ENCODE data around the gene SH3PXD2A. TPM values are rescaled to one million over a fixed set of nuclear protein-coding genes. Genes with fewer than 3 reads are reported as not detected.

The SH3PXD2A gene
- total and polyA plus RNA-seq, 2 of the 4 experiments (the other 2 are of a cell fraction): 6.3 to 23.0 TPM

- in situ Hi-C loops (cut with MboI; ENCODE audit: low sequenced_read_pairs): no loop called here
- H3K27ac ChIP-seq (ENCODE audit: insufficient read depth, low read length): no peak overlapping the region
- TF ChIP-seq NFE2L2 (IDR thresholded peaks at IDR 0.05; ENCODE audit: low read depth, low read length) (no peak), RFX5 (IDR thresholded peaks at IDR 0.05; ENCODE audit: low read depth, low read length) (no peak), CHD1 (IDR thresholded peaks at IDR 0.05; ENCODE audit: low read depth, low read length) (no peak), POLR2A (IDR thresholded peaks at IDR 0.05; ENCODE audit: low read depth, low read length) (no peak), MAZ (IDR thresholded peaks at IDR 0.05; ENCODE audit: borderline replicate concordance, low read depth, low read length) (no peak), USF2 (IDR thresholded peaks at IDR 0.05; ENCODE audit: low read depth, low read length) (no peak), FOS (IDR thresholded peaks at IDR 0.05; ENCODE audit: low read depth, low read length) (no peak), ELK1 (IDR thresholded peaks at IDR 0.05; ENCODE audit: borderline replicate concordance, low read depth, low read length) (no peak), BHLHE40 (IDR thresholded peaks at IDR 0.05; ENCODE audit: low read depth, low read length) (no peak), MXI1 (IDR thresholded peaks at IDR 0.05; ENCODE audit: borderline replicate concordance, low read depth, low read length) (no peak), CEBPB (IDR thresholded peaks at IDR 0.05; ENCODE audit: low read depth, low read length) (no peak), SMC3 (IDR thresholded peaks at IDR 0.05; ENCODE audit: low read depth, low read length) (no peak), CTCF (conservative IDR thresholded peaks at IDR 0.05; ENCODE audit: low read depth, low read length) (no peak), RCOR1 (IDR thresholded peaks at IDR 0.05; ENCODE audit: insufficient replicate concordance, low read length) (no peak)
These were observed 305.1 kb downstream of the SH3PXD2A start for GRCh38 chr10:103550229-103550628.

More at GRCh38 chr10:103550229-103550628, 305.1 kb downstream of the SH3PXD2A start:
- H3K9ac ChIP-seq (ENCODE audit: low read depth, low read length): no peak overlapping the region
- CTCF ChIA-PET: no interaction called here
- H3K14ac ChIP-seq (replicated peaks; ENCODE audit: low read depth, low read length): no peak overlapping the region
- WGBS, 2 experiments (ENCODE audit: extremely low coverage in 2 of 2, insufficient read length in 1 of 2): 100% methylated on average over 1 of the region's 1 CpG; no CpG with 5 or more reads in 1 of the 2 experiments
- H3K27me3 ChIP-seq (ENCODE audit: control insufficient read depth, insufficient read depth, low read length): peaks cover 74% of the 10 kb centered on the region
- H2BK5ac ChIP-seq (ENCODE audit: low read depth, low read length, poor library complexity, severe bottlenecking): no peak overlapping the region
- no peak overlapping the region for H4K91ac ChIP-seq (ENCODE audit: insufficient read depth, low read depth, low read length)
- no peak overlapping the region for H2BK20ac ChIP-seq (ENCODE audit: low read depth, low read length)
- H3K23ac ChIP-seq (ENCODE audit: low read depth, low read length): no peak overlapping the region
- no peak overlapping the region for H3K56ac ChIP-seq (ENCODE audit: extremely low read depth, insufficient read depth, low read length)
- no peak overlapping the region for H2AK5ac ChIP-seq (ENCODE audit: low read depth, low read length)
- no peak overlapping the region for H3K4ac ChIP-seq (ENCODE audit: low read depth, low read length)
- intact Hi-C loops (cut with micrococcal nuclease) (no loop called here), dilution Hi-C loops (cut with HindIII; ENCODE audit: low sequenced_read_pairs, unreplicated experiment) (no loop called here)
- ATAC-seq (ENCODE audit: low read depth): no peak
- no peak overlapping the region for H3K4me2 ChIP-seq (ENCODE audit: low read depth, low read length)
- H2AFZ ChIP-seq (replicated peaks; ENCODE audit: low read length, poor library complexity): no peak overlapping the region
- POLR2A ChIA-PET (ENCODE audit: unreplicated experiment): no interaction called here
- no peak overlapping the region for H3K18ac ChIP-seq (ENCODE audit: low read depth, low read length)
- no TSS peak for BruUV-seq (replicated peaks)
- H4K8ac ChIP-seq (ENCODE audit: low read depth in 2 of 2, low read length in 2 of 2): no peak overlapping the region
- H3K79me1 ChIP-seq (ENCODE audit: low read depth in 1 of 2, low read length in 2 of 2): no peaks in the 10 kb centered on the region
- no peaks in the 10 kb centered on the region for H3K36me3 ChIP-seq (ENCODE audit: control insufficient read depth, insufficient read depth, low read length)
- no peaks in the 10 kb centered on the region for H3K9me3 ChIP-seq (ENCODE audit: control insufficient read depth, insufficient read depth, low read length)
- peaks cover 5% of the 10 kb centered on the region for H4K20me1 ChIP-seq (ENCODE audit: insufficient read depth, low read length)
- no peak overlapping the region for H2BK15ac ChIP-seq (ENCODE audit: low read depth, low read length)
- no peak overlapping the region for H2AK9ac ChIP-seq (replicated peaks; ENCODE audit: low read depth, low read length, poor library complexity)
- H3K4me1 ChIP-seq (ENCODE audit: control insufficient read depth, insufficient read depth, low read length): peaks cover 2% of the 10 kb centered on the region
- H3K9me1 ChIP-seq (ENCODE audit: insufficient read depth, low read length): peaks cover 10% of the 10 kb centered on the region; the same call in 1 of the 2 replicates
- H3K4me3 ChIP-seq (ENCODE audit: insufficient read depth, low read depth, low read length): no peak overlapping the region
- no peak overlapping the region for H4K5ac ChIP-seq (ENCODE audit: low read depth, low read length)
- no peak overlapping the region for H2BK120ac ChIP-seq (ENCODE audit: low read depth, low read length)
- no peak for DNase-seq
